HCT116 (cell line): ENCODE data around the gene CCDC148. TPM values are rescaled to one million over a fixed set of nuclear protein-coding genes. Genes with fewer than 3 reads are reported as not detected.

Experiments used
- ATAC-seq: fragments of 200-7000 bp; cut with Tn5 transposase; 2 replicates; pipeline ENCODE4 v1.9.1; 2020; ENCODE audit warnings: mild to moderate bottlenecking, moderate library complexity
- BruUV-seq: library from RNA; stranded (reverse); fragments of 400-500 nt; replicated peaks from 2 replicates; lab custom pipeline; 2021; lab: Mats Ljungman, UMichigan
- CTCF ChIA-PET: fragments of 300-600 bp; sonication (Branson Sonifier 250); formaldehyde crosslinking; loops from one replicate; lab custom pipeline; 2021; ENCODE audit warnings: antibody characterized with exemption; lab: Charles Lee
- POLR2A ChIA-PET: fragments of 300-600, 350-600 bp; sonication (Branson Sonifier 250); formaldehyde crosslinking; loops from one replicate; lab custom pipeline; 2021; ENCODE audit warnings: antibody characterized with exemption; lab: Charles Lee
- RAD21 ChIA-PET, 2 experiments: fragments of 300-600 bp; sonication (Branson Sonifier 250); formaldehyde crosslinking; loops; one replicate each; lab custom pipeline; 2023; ENCODE audit warnings: low total read pairs in 2 of 2; ENCODE audit not compliant: uncharacterized antibody in 2 of 2, unreplicated experiment in 2 of 2, low non-redundant PET in 1 of 2; lab: Charles Lee
- DNase-seq: peaks from one replicate; pipeline ENCODE4 v3.0.0-alpha.2; 2010; ENCODE audit warnings: low read depth, low spot score
- H2AFZ ChIP-seq: fragments of 200-600 bp; shearing (Covaris generic), sonication (generic); 2 replicates; pipeline ENCODE4 v1.6.1; 2017; ENCODE audit warnings: low read depth, mixed run types, mixed read lengths, antibody characterized with exemption, low read length; ENCODE audit not compliant: poor library complexity, severe bottlenecking
- H3K27ac ChIP-seq: 2 replicates; pipeline ENCODE4 v1.5.1; 2012; ENCODE audit warnings: low read depth, low read length
- H3K27me3 ChIP-seq: fragments of 200-600 bp; sonication (generic); 2 replicates; pipeline ENCODE4 v1.6.1; 2016; ENCODE audit warnings: mixed run types, low read length, mixed read lengths; ENCODE audit not compliant: insufficient read depth
- H3K36me3 ChIP-seq, 2 experiments: fragments of 200-500 bp in 1 of 2; fragments of 200-600 bp in 1 of 2; sonication (Bioruptor generic) in 1 of 2; sonication (generic) in 1 of 2; 2 replicates each; pipeline versions ENCODE4 v1.5.1 to v1.6.1; 2014 to 2016; ENCODE audit warnings: low read length in 2 of 2, inconsistent platforms in 1 of 2, mixed read lengths in 1 of 2, mixed run types in 1 of 2; ENCODE audit not compliant: insufficient read depth in 2 of 2, control insufficient read depth in 1 of 2
- H3K4me1 ChIP-seq, 2 experiments: fragments of 200-600 bp in 1 of 2; sonication (generic) in 1 of 2; 2 replicates each; pipeline versions ENCODE4 v1.5.1 to v1.6.1; 2012 to 2017; ENCODE audit warnings: low read length in 2 of 2, inconsistent platforms in 1 of 2, mild to moderate bottlenecking in 1 of 2, mixed read lengths in 1 of 2, mixed run types in 1 of 2, moderate library complexity in 1 of 2; ENCODE audit not compliant: insufficient read depth in 2 of 2, control insufficient read depth in 1 of 2
- H3K4me2 ChIP-seq: fragments of 200-600 bp; sonication (generic); 2 replicates; pipeline ENCODE4 v1.6.1; 2017; ENCODE audit warnings: mixed run types, low read length, mixed read lengths
- H3K4me3 ChIP-seq, 2 experiments: fragments of 200-600 bp in 1 of 2; sonication (generic) in 1 of 2; replicated peaks in 1 of 2; 2 replicates each; pipeline ENCODE4 v1.5.1; 2011 to 2016; ENCODE audit warnings: low read length in 2 of 2, control low read depth in 1 of 2, low read depth in 1 of 2, mild to moderate bottlenecking in 1 of 2, mixed read lengths in 1 of 2, mixed run types in 1 of 2
- H3K79me2 ChIP-seq: fragments of 200-600 bp; sonication (generic); 2 replicates; pipeline ENCODE4 v1.6.1; 2017; ENCODE audit warnings: mild to moderate bottlenecking, mixed run types, low read length, moderate library complexity, mixed read lengths; ENCODE audit not compliant: insufficient read depth
- H3K9ac ChIP-seq: fragments of 200-600 bp; sonication (generic); 2 replicates; pipeline ENCODE4 v1.6.1; 2016; ENCODE audit warnings: low read length, mixed read lengths
- H3K9me2 ChIP-seq: fragments of 200-600 bp; sonication (generic), shearing (Covaris generic); 2 replicates; pipeline ENCODE4 v1.6.1; 2017; ENCODE audit warnings: mixed run types, mild to moderate bottlenecking, moderate library complexity; ENCODE audit not compliant: insufficient read depth
- H3K9me3 ChIP-seq, 2 experiments: fragments of 200-500 bp in 1 of 2; fragments of 200-600 bp in 1 of 2; sonication (Bioruptor generic) in 1 of 2; sonication (generic) in 1 of 2; 2 replicates each; pipeline ENCODE4 v1.6.1; 2014 to 2017; ENCODE audit warnings: low read length in 2 of 2, mixed read lengths in 2 of 2, inconsistent platforms in 1 of 2, low read depth in 1 of 2, mild to moderate bottlenecking in 1 of 2, mixed run types in 1 of 2, moderate library complexity in 1 of 2; ENCODE audit not compliant: control insufficient read depth in 1 of 2, insufficient read depth in 1 of 2
- H4K20me1 ChIP-seq: fragments of 200-600 bp; sonication (generic), shearing (Covaris generic); 2 replicates; pipeline ENCODE4 v1.6.1; 2017; ENCODE audit warnings: mixed run types, mild to moderate bottlenecking, moderate library complexity; ENCODE audit not compliant: insufficient read depth
- CBX3 ChIP-seq: IDR thresholded peaks from 2 replicates; pipeline ENCODE4 v1.6.1; 2012; ENCODE audit warnings: low read depth
- EZH2phosphoT487 ChIP-seq: fragments of 200-600 bp; IDR thresholded peaks from 2 replicates; pipeline ENCODE4 v1.6.1; 2018; ENCODE audit warnings: antibody characterized with exemption, borderline replicate concordance
- FOSL1 ChIP-seq: IDR thresholded peaks from 2 replicates; pipeline ENCODE4 v1.6.1; 2012; ENCODE audit warnings: low read depth
- POLR2AphosphoS5 ChIP-seq: IDR thresholded peaks from 2 replicates; pipeline ENCODE4 v1.6.1; 2011; ENCODE audit warnings: mild to moderate bottlenecking, low read depth, low read length, moderate library complexity
- RAD21 ChIP-seq: IDR thresholded peaks from 2 replicates; pipeline ENCODE4 v1.6.1; 2012; ENCODE audit warnings: low read depth, mild to moderate bottlenecking
- ZBTB33 ChIP-seq: IDR thresholded peaks from 2 replicates; pipeline ENCODE4 v1.6.1; 2011; ENCODE audit warnings: mild to moderate bottlenecking, low read length, moderate library complexity; ENCODE audit not compliant: insufficient replicate concordance; ENCODE audit errors: extremely low read depth
- ZNF274 ChIP-seq: fragments of 200-500 bp; sonication (Bioruptor generic); IDR thresholded peaks from 2 replicates; pipeline ENCODE4 v1.6.1; 2014; ENCODE audit warnings: mild to moderate bottlenecking, low read depth, low read length, inconsistent platforms
- intact Hi-C: fragments of 100-400 bp; cut with micrococcal nuclease; formaldehyde crosslinking; loops from 2 replicates; pipeline ENCODE4 v1.10.0; 2022
- total RNA-seq: library from RNA; stranded (reverse); gene quantifications from one replicate; pipeline ENCODE4 v1.2.1, GENCODE V29; 2021; ENCODE audit not compliant: unreplicated experiment
- TF ChIP-seq, protein P1 (sequence below), 3 experiments: fragments of 200-600 bp in 1 of 3; sonication (generic) in 1 of 3; IDR thresholded peaks in 2 of 3; conservative IDR thresholded peaks in 1 of 3; 2 replicates each; pipeline ENCODE4 v1.5.1; 2012 to 2017; ENCODE audit warnings: low read depth in 2 of 3, low read length in 2 of 3, antibody characterized with exemption in 1 of 3, borderline replicate concordance in 1 of 3, control low read depth in 1 of 3, mild to moderate bottlenecking in 1 of 3, mixed read lengths in 1 of 3, mixed run types in 1 of 3, moderate library complexity in 1 of 3; ENCODE audit not compliant: insufficient read depth in 1 of 3

CCDC148 gene
- total RNA-seq, 1 experiment from 2014 or later: 0.59 TPM

DNA sequence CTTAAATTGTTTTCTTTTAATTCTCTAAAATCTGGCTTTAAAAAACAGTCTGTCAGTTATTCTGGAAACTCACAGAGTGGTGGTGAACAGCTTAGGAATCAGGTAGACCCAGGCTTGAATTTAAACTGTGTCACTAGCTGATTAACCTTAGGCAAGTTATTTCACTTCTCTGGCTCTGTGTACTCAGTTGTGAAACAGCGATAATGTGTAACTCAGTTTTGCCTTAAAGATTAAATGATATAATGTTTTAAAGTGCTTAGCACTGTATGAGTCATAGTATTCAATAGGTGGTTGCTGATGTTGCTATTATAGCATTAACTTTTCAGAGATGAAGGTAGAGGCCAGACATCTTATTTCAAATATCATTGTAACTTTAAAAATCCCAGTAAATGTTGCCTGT lies 40.9 kb upstream of the CCDC148 start:
- RAD21 ChIA-PET: no interaction called here
- POLR2A ChIA-PET: interaction anchor here (0.6 kb wide), 1 partner anchor 54 kb away, joined by 4 read pairs; no protein-coding TSS in a partner anchor
- H3K9me3 ChIP-seq: no peaks in the 10 kb centered on the region
- ATAC-seq (no peak), DNase-seq (no peak)
- BruUV-seq: no TSS peak
- TF ChIP-seq, protein P1, sequence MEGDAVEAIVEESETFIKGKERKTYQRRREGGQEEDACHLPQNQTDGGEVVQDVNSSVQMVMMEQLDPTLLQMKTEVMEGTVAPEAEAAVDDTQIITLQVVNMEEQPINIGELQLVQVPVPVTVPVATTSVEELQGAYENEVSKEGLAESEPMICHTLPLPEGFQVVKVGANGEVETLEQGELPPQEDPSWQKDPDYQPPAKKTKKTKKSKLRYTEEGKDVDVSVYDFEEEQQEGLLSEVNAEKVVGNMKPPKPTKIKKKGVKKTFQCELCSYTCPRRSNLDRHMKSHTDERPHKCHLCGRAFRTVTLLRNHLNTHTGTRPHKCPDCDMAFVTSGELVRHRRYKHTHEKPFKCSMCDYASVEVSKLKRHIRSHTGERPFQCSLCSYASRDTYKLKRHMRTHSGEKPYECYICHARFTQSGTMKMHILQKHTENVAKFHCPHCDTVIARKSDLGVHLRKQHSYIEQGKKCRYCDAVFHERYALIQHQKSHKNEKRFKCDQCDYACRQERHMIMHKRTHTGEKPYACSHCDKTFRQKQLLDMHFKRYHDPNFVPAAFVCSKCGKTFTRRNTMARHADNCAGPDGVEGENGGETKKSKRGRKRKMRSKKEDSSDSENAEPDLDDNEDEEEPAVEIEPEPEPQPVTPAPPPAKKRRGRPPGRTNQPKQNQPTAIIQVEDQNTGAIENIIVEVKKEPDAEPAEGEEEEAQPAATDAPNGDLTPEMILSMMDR (IDR thresholded peaks at IDR 0.05 in 2 of 3, conservative IDR thresholded peaks at IDR 0.05 in 1 of 3; ENCODE audit: borderline replicate concordance in 1 of 3, insufficient read depth in 1 of 3, low read depth in 2 of 3, low read length in 2 of 3): no peak
- no peak for TF ChIP-seq FOSL1
- H3K4me3 ChIP-seq: no peak overlapping the region
- H2AFZ ChIP-seq: no peak overlapping the region
- CTCF ChIA-PET: no interaction called here
- intact Hi-C loops: no loop called here
- no peaks in the 10 kb centered on the region for H3K9me2 ChIP-seq
- no peak overlapping the region for H3K27ac ChIP-seq
- H3K36me3 ChIP-seq: no peaks in the 10 kb centered on the region
- peaks cover 66% of the 10 kb centered on the region for H3K79me2 ChIP-seq
- no peak overlapping the region for H3K9ac ChIP-seq
- H4K20me1 ChIP-seq: no peaks in the 10 kb centered on the region
- H3K4me1 ChIP-seq: no peaks in the 10 kb centered on the region; a peak in 1 of 4 replicates
- no peaks in the 10 kb centered on the region for H3K27me3 ChIP-seq
- no peak overlapping the region for H3K4me2 ChIP-seq

GRCh38 chr2:158496986-158497385 lies 40.4 kb upstream of the CCDC148 start:
- Histone ChIP-seq H3K9me3 (no peaks in the 10 kb centered on the region), H3K4me3 (no peak overlapping the region), H3K9ac (no peak overlapping the region), H3K79me2 (peaks cover 71% of the 10 kb centered on the region), H3K9me2 (no peaks in the 10 kb centered on the region), H3K27me3 (no peaks in the 10 kb centered on the region), H2AFZ (no peak overlapping the region), H3K36me3 (no peaks in the 10 kb centered on the region), H3K4me2 (no peak overlapping the region), H3K4me1 (no peaks in the 10 kb centered on the region; a peak in 1 of 4 replicates), H4K20me1 (no peaks in the 10 kb centered on the region), H3K27ac (no peak overlapping the region)
- RAD21 ChIA-PET: no interaction called here
- ATAC-seq (no peak), DNase-seq (no peak)
- CTCF ChIA-PET: no interaction called here
- no TSS peak for BruUV-seq
- POLR2A ChIA-PET: interaction anchor here (0.6 kb wide), 1 partner anchor 54 kb away, joined by 4 read pairs; no protein-coding TSS in a partner anchor
- intact Hi-C loops: no loop called here
- TF ChIP-seq CBX3: no peak
- TF ChIP-seq, protein P1 (IDR thresholded peaks at IDR 0.05 in 2 of 3, conservative IDR thresholded peaks at IDR 0.05 in 1 of 3; ENCODE audit: borderline replicate concordance in 1 of 3, insufficient read depth in 1 of 3, low read depth in 2 of 3, low read length in 2 of 3): no peak
- TF ChIP-seq RAD21: no peak
- TF ChIP-seq POLR2AphosphoS5: no peak
- no peak for TF ChIP-seq ZNF274
- no peak for TF ChIP-seq ZBTB33
- TF ChIP-seq EZH2phosphoT487: no peak
